Measurements from ENCODE around the gene GPT2. TPM values are rescaled to one million over a fixed set of nuclear protein-coding genes. Genes with fewer than 3 reads are reported as not detected.

GPT2 gene
- total RNA-seq, 6 donors from 2014 or later = 2.9 to 19.9 (median 6.3) TPM

GRCh38 chr16:46901709-46902108 lies 17.5 kb downstream of the GPT2 start:
- Histone ChIP-seq H3K36me3 (peaks cover 0 to 12% (median under 1%) of the 10 kb centered on the region in 4 donors), H3K9me3 (no peaks in the 10 kb centered on the region), H3K27me3 (no peaks in the 10 kb centered on the region), H3K27ac (no peak overlapping the region), H3K4me3 (no peak overlapping the region), H3K4me1 (peaks cover 0 to 2% (median under 1%) of the 10 kb centered on the region in 4 donors)
- no peak for TF ChIP-seq POLR2AphosphoS5 (IDR thresholded peaks at IDR 0.05)
- ATAC-seq (ENCODE audit: low FRiP score in 2 of 2) = no peak
- WGBS, 2 donors = 90 to 94% methylated on average over 6 to 8 of the region's 8 CpGs
- DNase-seq = peak in 1 of 2 donors; percentile 21

- ATAC-seq (ENCODE audit: low FRiP score in 2 of 2) (no peak), DNase-seq (no peak)
- no peak overlapping the region for H3K4me3 ChIP-seq
- 96% methylated on average over 5 of the region's 5 CpGs for WGBS, 2 donors
- no peaks in the 10 kb centered on the region for H3K4me1 ChIP-seq
- H3K27ac ChIP-seq = no peak overlapping the region
- H3K27me3 ChIP-seq = no peaks in the 10 kb centered on the region
- no peaks in the 10 kb centered on the region for H3K9me3 ChIP-seq
- H3K36me3 ChIP-seq = peaks cover 0 to 12% (median 2%) of the 10 kb centered on the region in 4 donors
- no peak for TF ChIP-seq POLR2A (IDR thresholded peaks at IDR 0.05)
- no peak for TF ChIP-seq CTCF (IDR thresholded peaks at IDR 0.05)
- TF ChIP-seq EP300 (IDR thresholded peaks at IDR 0.05) = no peak
- no peak for TF ChIP-seq POLR2AphosphoS5 (IDR thresholded peaks at IDR 0.05)
Measured at GRCh38 chr16:46903255-46903905, 19.2 kb downstream of the GPT2 start.

GRCh38 chr16:46904471-46904870 lies 20.3 kb downstream of the GPT2 start:
- Histone ChIP-seq H3K4me3 (no peak overlapping the region), H3K27me3 (no peaks in the 10 kb centered on the region), H3K36me3 (peaks cover 0 to 12% (median 2%) of the 10 kb centered on the region in 4 donors), H3K4me1 (no peaks in the 10 kb centered on the region), H3K27ac (no peak overlapping the region), H3K9me3 (no peaks in the 10 kb centered on the region)
- WGBS, 2 donors = 90 to 92% methylated on average over 3 of the region's 3 CpGs
- no peak for TF ChIP-seq POLR2A (IDR thresholded peaks at IDR 0.05)
- ATAC-seq (ENCODE audit: low FRiP score in 2 of 2) (no peak), DNase-seq (no peak)

DNA sequence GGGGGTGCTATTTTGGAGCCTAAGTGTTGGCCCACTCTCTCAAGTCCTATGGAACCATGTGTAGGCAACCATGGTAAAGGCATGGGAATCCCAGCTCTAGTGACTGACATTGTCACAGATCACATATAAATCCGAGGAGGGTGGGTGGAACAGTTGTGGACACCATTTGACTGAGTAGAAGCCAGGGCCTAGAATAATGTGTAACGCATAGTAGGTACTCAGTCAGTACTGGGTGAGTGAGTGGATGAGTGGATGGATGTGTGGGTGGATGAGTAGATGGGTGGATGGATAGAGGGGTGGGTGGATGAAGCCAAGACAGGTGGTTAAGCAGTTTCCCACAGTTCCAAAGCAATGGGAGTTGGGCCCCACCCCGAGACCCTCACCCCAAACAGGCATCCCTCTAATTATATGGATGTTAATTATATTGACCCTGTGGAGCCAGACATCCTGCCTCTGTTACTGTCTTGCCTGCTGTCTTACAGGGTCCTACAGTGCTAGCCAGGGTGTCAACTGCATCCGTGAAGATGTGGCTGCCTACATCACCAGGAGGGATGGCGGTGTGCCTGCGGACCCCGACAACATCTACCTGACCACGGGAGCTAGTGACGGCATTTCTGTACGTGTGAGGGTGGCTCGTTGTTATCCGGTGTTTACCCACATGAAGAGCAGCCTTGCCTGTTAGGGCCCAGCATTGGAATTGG lies 22.3 kb downstream of the GPT2 start:
- WGBS, 2 donors = 91 to 95% methylated on average over 3 to 12 of the region's 12 CpGs
- TF ChIP-seq CTCF (IDR thresholded peaks at IDR 0.05) = no peak
- no peak for TF ChIP-seq POLR2A (IDR thresholded peaks at IDR 0.05)
- TF ChIP-seq EP300 (IDR thresholded peaks at IDR 0.05) = no peak
- TF ChIP-seq POLR2AphosphoS5 (IDR thresholded peaks at IDR 0.05) = no peak
- Histone ChIP-seq H3K9me3 (no peaks in the 10 kb centered on the region), H3K27me3 (no peaks in the 10 kb centered on the region), H3K36me3 (peaks cover 0 to 7% (median 0%) of the 10 kb centered on the region in 4 donors), H3K27ac (no peak overlapping the region), H3K4me3 (no peak overlapping the region), H3K4me1 (no peaks in the 10 kb centered on the region)
- no peak for DNase-seq
- ATAC-seq (ENCODE audit: low FRiP score in 2 of 2) = no peak

GRCh38 chr16:46907061-46907774 lies 23.1 kb downstream of the GPT2 start:
- TF ChIP-seq POLR2AphosphoS5 (IDR thresholded peaks at IDR 0.05) (no peak), POLR2A (IDR thresholded peaks at IDR 0.05) (no peak), EP300 (IDR thresholded peaks at IDR 0.05) (no peak), CTCF (IDR thresholded peaks at IDR 0.05) (no peak)
- H3K4me1 ChIP-seq = no peaks in the 10 kb centered on the region
- no peak overlapping the region for H3K27ac ChIP-seq
- no peaks in the 10 kb centered on the region for H3K9me3 ChIP-seq
- WGBS, 2 donors = 86 to 88% methylated on average over 6 to 12 of the region's 12 CpGs
- H3K4me3 ChIP-seq = no peak overlapping the region
- no peaks in the 10 kb centered on the region for H3K27me3 ChIP-seq
- ATAC-seq (ENCODE audit: low FRiP score in 2 of 2) = no peak
- DNase-seq = no peak
- peaks cover 0 to 7% (median 0%) of the 10 kb centered on the region in 4 donors for H3K36me3 ChIP-seq
